Upper lobe of right lung (tissue), 1 donor: ENCODE results near the gene KDM4E. TPM values are rescaled to one million over a fixed set of nuclear protein-coding genes. Genes with fewer than 3 reads are reported as not detected.

ENCODE experiments used
- ATAC-seq: fragments of 200-7000 bp; cut with Tn5 transposase; one replicate; pipeline ENCODE4 v1.9.1; 2020; ENCODE audit warnings: mild to moderate bottlenecking, moderate library complexity
- DNase-seq: peaks from one replicate; pipeline ENCODE4 v3.0.0-alpha.2; 2020
- H3K27ac ChIP-seq: fragments of 200-600 bp; one replicate; pipeline ENCODE4 v1.8.0; 2022
- H3K27me3 ChIP-seq: fragments of 200-600 bp; one replicate; pipeline ENCODE4 v1.8.0; 2022; ENCODE audit warnings: mild to moderate bottlenecking
- H3K36me3 ChIP-seq: fragments of 200-600 bp; one replicate; pipeline ENCODE4 v1.8.0; 2022
- H3K4me1 ChIP-seq: fragments of 200-600 bp; one replicate; pipeline ENCODE4 v1.8.0; 2022
- H3K4me3 ChIP-seq: fragments of 200-600 bp; one replicate; pipeline ENCODE4 v1.8.0; 2022; ENCODE audit warnings: mild to moderate bottlenecking
- H3K9me3 ChIP-seq: fragments of 200-600 bp; one replicate; pipeline ENCODE4 v1.8.0; 2022
- intact Hi-C: fragments of 100-400 bp; cut with DNase I; formaldehyde crosslinking; loops from one replicate; pipeline ENCODE4 v1.11.0; 2022
- total RNA-seq: library from RNA; stranded (reverse); fragmentation: NEBNext Ultra II Directional; extraction: Animal tissue kit (Norgen Biotek cat#: 25700); gene quantifications from one replicate; pipeline ENCODE4 v1.2.1, GENCODE V29; 2021
- TF ChIP-seq, protein P1 (sequence below): fragments of 200-600 bp; IDR thresholded peaks from one replicate; pipeline ENCODE4 v1.8.0; 2022; ENCODE audit warnings: antibody characterized with exemption
- donor health status: DM: no; HTN: yes; CAD: no; lungs with severe emphysema.

The KDM4E gene
- total RNA-seq, 1 donor from 2014 or later = not detected

- ATAC-seq (peak; percentile 64), DNase-seq (peak; percentile 83)
- no peak overlapping the region for H3K4me3 ChIP-seq
- H3K4me1 ChIP-seq = peaks cover 40% of the 10 kb centered on the region
- peak overlapping the region; percentile 33 for H3K27ac ChIP-seq
- H3K9me3 ChIP-seq = no peaks in the 10 kb centered on the region
- H3K27me3 ChIP-seq = no peaks in the 10 kb centered on the region
- no peaks in the 10 kb centered on the region for H3K36me3 ChIP-seq
- intact Hi-C loops = loop anchor here (10.0 kb wide), 1 partner anchor 70 kb away; no protein-coding TSS in a partner anchor
- TF ChIP-seq, protein P1, sequence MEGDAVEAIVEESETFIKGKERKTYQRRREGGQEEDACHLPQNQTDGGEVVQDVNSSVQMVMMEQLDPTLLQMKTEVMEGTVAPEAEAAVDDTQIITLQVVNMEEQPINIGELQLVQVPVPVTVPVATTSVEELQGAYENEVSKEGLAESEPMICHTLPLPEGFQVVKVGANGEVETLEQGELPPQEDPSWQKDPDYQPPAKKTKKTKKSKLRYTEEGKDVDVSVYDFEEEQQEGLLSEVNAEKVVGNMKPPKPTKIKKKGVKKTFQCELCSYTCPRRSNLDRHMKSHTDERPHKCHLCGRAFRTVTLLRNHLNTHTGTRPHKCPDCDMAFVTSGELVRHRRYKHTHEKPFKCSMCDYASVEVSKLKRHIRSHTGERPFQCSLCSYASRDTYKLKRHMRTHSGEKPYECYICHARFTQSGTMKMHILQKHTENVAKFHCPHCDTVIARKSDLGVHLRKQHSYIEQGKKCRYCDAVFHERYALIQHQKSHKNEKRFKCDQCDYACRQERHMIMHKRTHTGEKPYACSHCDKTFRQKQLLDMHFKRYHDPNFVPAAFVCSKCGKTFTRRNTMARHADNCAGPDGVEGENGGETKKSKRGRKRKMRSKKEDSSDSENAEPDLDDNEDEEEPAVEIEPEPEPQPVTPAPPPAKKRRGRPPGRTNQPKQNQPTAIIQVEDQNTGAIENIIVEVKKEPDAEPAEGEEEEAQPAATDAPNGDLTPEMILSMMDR = no peak
These were observed 49.9 kb downstream of the KDM4E start for GRCh38 chr11:95074792-95075563.

GRCh38 chr11:95076416-95076815 lies 51.4 kb downstream of the KDM4E start:
- TF ChIP-seq, protein P1 = no peak
- no peaks in the 10 kb centered on the region for H3K27me3 ChIP-seq
- no peaks in the 10 kb centered on the region for H3K9me3 ChIP-seq
- DNase-seq = no peak
- H3K36me3 ChIP-seq = no peaks in the 10 kb centered on the region
- peak overlapping the region; percentile 33 for H3K27ac ChIP-seq
- H3K4me3 ChIP-seq = no peak overlapping the region
- intact Hi-C loops = loop anchor here (10.0 kb wide), 1 partner anchor 68 kb away; no protein-coding TSS in a partner anchor
- peaks cover 36% of the 10 kb centered on the region for H3K4me1 ChIP-seq
- peak; percentile 82 for ATAC-seq

DNA sequence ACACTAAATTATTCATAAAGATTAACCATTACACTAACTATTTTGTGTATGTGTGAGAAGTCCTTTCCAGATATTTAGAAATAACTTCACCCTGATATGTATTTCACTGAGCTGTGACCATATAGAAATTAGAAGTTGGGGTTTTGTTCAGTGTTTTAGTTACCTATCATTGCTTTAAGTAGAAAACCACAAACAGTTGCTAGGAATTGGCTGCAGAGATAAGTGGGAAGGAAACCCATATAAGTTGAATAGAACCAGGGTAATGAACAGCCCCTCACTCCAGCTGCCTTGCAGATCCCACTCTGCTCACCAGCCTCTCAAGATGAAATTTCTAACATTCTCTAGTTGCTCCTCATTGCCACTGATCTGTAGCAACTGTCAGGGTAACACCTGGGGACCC lies 51.9 kb downstream of the KDM4E start:
- Histone ChIP-seq H3K36me3 (no peaks in the 10 kb centered on the region), H3K27ac (no peak overlapping the region), H3K4me1 (peaks cover 36% of the 10 kb centered on the region), H3K9me3 (no peaks in the 10 kb centered on the region), H3K4me3 (no peak overlapping the region), H3K27me3 (no peaks in the 10 kb centered on the region)
- TF ChIP-seq, protein P1 = no peak
- intact Hi-C loops = loop anchor here (10.0 kb wide), 1 partner anchor 68 kb away; no protein-coding TSS in a partner anchor
- DNase-seq = no peak
- no peak for ATAC-seq

Other genes starting within 250 kb of the KDM4E start
- 53.9 TPM for gene CWC15, start 51.7 kb upstream of the KDM4E start, total RNA-seq
- gene KDM4D, start 51.5 kb upstream of the KDM4E start, total RNA-seq = 0.52 TPM
- gene KDM4F, start 24.2 kb downstream of the KDM4E start, total RNA-seq = not detected
- 42.2 TPM for gene SRSF8, start 41.7 kb downstream of the KDM4E start, total RNA-seq
- 32.2 TPM for gene ENDOD1, start 64.6 kb downstream of the KDM4E start, total RNA-seq
- 43.5 TPM for gene SESN3, start 205.9 kb downstream of the KDM4E start, total RNA-seq